LNCAP (cell line): ENCODE results near the gene BAHCC1.

Experiments used
- CTCF ChIP-seq: fragments of 450-650 bp; IDR thresholded peaks from 2 replicates; pipeline ENCODE4 v1.5.1; 2017; ENCODE audit warnings: mild to moderate bottlenecking

BAHCC1 gene

GRCh38 chr17:81366648-81367047 lies 28.6 kb upstream of the BAHCC1 start:
- no peak for TF ChIP-seq CTCF

- no peak for TF ChIP-seq CTCF
These were observed 28.1 kb upstream of the BAHCC1 start for GRCh38 chr17:81367171-81367570.

- no peak for TF ChIP-seq CTCF
These were observed 26.9 kb upstream of the BAHCC1 start for GRCh38 chr17:81368161-81369022.

- TF ChIP-seq CTCF, result no peak
These were observed 25.0 kb upstream of the BAHCC1 start for GRCh38 chr17:81370294-81370693.

GRCh38 chr17:81371910-81372760 lies 23.1 kb upstream of the BAHCC1 start:
- TF ChIP-seq CTCF, result peak; percentile 41

- no peak for TF ChIP-seq CTCF
These were observed 21.6 kb upstream of the BAHCC1 start for GRCh38 chr17:81373536-81374160.

GRCh38 chr17:81374890-81375289 lies 20.4 kb upstream of the BAHCC1 start:
- no peak for TF ChIP-seq CTCF
